Measurements from ENCODE around the gene HIVEP2. TPM values are rescaled to one million over a fixed set of nuclear protein-coding genes. Genes with fewer than 3 reads are reported as not detected.

The HIVEP2 gene
- total RNA-seq, 1 donor from 2014 or later = 18.6 TPM

GRCh38 chr6:142941018-142941417 lies 4.0 kb downstream of the HIVEP2 start:
- Histone ChIP-seq H3K4me1 (peaks cover 23% of the 10 kb centered on the region), H3K27ac (no peak overlapping the region), H3K36me3 (no peaks in the 10 kb centered on the region), H3K4me3 (no peak overlapping the region), H3K9me3 (no peaks in the 10 kb centered on the region), H3K27me3 (no peaks in the 10 kb centered on the region)
- intact Hi-C loops (cut with DNase I) = no loop called here
- TF ChIP-seq CTCF (IDR thresholded peaks at IDR 0.05) = no peak
- DNase-seq (no peak), ATAC-seq (no peak)

GRCh38 chr6:142940487-142940886 lies 4.5 kb downstream of the HIVEP2 start:
- no peaks in the 10 kb centered on the region for H3K36me3 ChIP-seq
- no peaks in the 10 kb centered on the region for H3K27me3 ChIP-seq
- ATAC-seq (no peak), DNase-seq (no peak)
- H3K27ac ChIP-seq = no peak overlapping the region
- TF ChIP-seq CTCF (IDR thresholded peaks at IDR 0.05) = no peak
- peaks cover 23% of the 10 kb centered on the region for H3K4me1 ChIP-seq
- no peak overlapping the region for H3K4me3 ChIP-seq
- intact Hi-C loops (cut with DNase I) = no loop called here
- H3K9me3 ChIP-seq = no peaks in the 10 kb centered on the region

GRCh38 chr6:142938510-142938909 lies 6.5 kb downstream of the HIVEP2 start:
- no peak for DNase-seq

GRCh38 chr6:142937986-142938385 lies 7.0 kb downstream of the HIVEP2 start:
- Histone ChIP-seq H3K9me3 (no peaks in the 10 kb centered on the region), H3K27me3 (no peaks in the 10 kb centered on the region), H3K4me3 (no peak overlapping the region), H3K27ac (no peak overlapping the region), H3K4me1 (peaks cover 12% of the 10 kb centered on the region), H3K36me3 (no peaks in the 10 kb centered on the region)
- no peak for TF ChIP-seq CTCF (IDR thresholded peaks at IDR 0.05)
- intact Hi-C loops (cut with DNase I) = no loop called here
- DNase-seq = no peak
- no peak for ATAC-seq

More at GRCh38 chr6:142938510-142938909, 6.5 kb downstream of the HIVEP2 start:
- H3K27ac ChIP-seq = no peak overlapping the region
- no peaks in the 10 kb centered on the region for H3K9me3 ChIP-seq
- ATAC-seq = no peak
- no peaks in the 10 kb centered on the region for H3K36me3 ChIP-seq
- H3K4me1 ChIP-seq = peaks cover 17% of the 10 kb centered on the region
- TF ChIP-seq CTCF (IDR thresholded peaks at IDR 0.05) = no peak
- H3K27me3 ChIP-seq = no peaks in the 10 kb centered on the region
- H3K4me3 ChIP-seq = no peak overlapping the region
- intact Hi-C loops (cut with DNase I) = no loop called here

GRCh38 chr6:142935553-142936517 lies 9.1 kb downstream of the HIVEP2 start:
- H3K9me3 ChIP-seq = no peaks in the 10 kb centered on the region
- ATAC-seq (no peak), DNase-seq (no peak)
- H3K27me3 ChIP-seq = no peaks in the 10 kb centered on the region
- peaks cover 5% of the 10 kb centered on the region for H3K4me1 ChIP-seq
- TF ChIP-seq CTCF (IDR thresholded peaks at IDR 0.05) = no peak
- no peak overlapping the region for H3K27ac ChIP-seq
- no peak overlapping the region for H3K4me3 ChIP-seq
- intact Hi-C loops (cut with DNase I) = no loop called here
- no peaks in the 10 kb centered on the region for H3K36me3 ChIP-seq

All from upper lobe of right lung (tissue), 1 donor.